Measurements from ENCODE around the gene KRT6C. TPM values are rescaled to one million over a fixed set of nuclear protein-coding genes. Genes with fewer than 3 reads are reported as not detected.

Gene KRT6C
- total RNA-seq, 3 donors from 2014 or later: not detected

DNA sequence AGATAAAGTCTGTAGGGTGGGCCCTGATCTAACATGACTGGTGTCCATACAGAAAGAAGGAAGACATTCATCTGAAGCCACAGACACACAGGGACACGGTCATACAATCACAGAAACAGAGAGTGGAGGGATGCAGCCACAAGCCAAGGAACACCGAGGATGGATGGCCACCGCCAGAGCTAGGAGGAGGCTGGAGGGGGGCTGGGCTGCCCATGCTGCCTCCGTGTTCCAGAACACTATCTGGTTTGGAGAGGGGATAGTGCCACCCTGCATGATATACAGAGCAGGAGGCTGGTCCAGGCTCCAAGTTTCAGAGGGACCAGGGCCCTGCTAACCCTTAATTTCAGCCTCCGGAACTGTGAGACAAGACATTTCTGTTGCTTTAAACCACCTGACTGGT is 48.1 kb downstream of the KRT6C start:
- no peaks in the 10 kb centered on the region for H3K4me1 Mint-ChIP-seq (ENCODE audit: low read depth)
- no peak for DNase-seq
- no peaks in the 10 kb centered on the region for H3K9me3 Mint-ChIP-seq
- ATAC-seq: no peak
- no peak overlapping the region for H3K4me3 Mint-ChIP-seq
- H3K27me3 Mint-ChIP-seq (ENCODE audit: low read depth): peaks cover 27% of the 10 kb centered on the region
- H3K36me3 Mint-ChIP-seq (ENCODE audit: insufficient read depth): no peaks in the 10 kb centered on the region

DNA sequence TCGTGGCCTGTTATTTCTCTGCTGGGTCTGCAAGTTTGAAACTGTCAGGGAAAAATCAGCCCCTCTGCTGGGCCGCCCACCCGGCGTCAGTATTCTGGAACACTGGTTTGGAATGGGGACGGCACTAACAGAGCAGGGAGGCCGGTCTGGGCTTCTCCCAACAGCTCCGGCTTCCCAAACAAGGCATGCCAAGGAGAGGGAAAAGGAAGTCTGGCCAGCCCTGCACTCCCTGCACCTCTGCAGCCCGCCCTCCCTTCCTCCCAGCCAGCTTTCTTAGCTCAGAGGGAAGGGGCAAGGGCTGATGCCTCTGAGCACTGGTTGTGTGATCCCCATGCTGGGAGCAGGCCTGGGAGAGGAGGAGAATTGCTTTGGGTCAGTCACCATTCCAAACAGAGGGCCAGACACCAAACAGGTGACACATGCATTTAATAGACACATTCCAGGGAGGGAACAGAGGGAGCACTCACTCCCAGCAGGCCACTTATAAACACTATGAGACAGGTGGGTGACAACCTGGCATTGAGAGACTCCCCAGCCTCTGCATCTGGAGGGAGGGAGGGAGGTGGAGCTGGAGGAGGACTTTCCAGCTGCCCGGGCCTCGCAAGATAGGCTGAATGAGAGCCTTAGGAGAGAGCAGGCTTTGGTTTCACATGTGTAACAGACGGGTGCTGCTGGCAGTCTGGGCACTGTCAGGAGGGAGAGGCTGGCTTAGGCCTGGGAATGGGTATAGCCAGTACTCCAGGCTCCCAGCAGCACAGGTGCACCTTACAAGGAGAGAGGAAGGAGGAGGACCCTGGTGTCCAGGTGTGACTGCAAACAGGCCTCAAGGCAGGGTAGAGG is 49.7 kb downstream of the KRT6C start:
- H3K4me3 Mint-ChIP-seq: no peak overlapping the region
- no peaks in the 10 kb centered on the region for H3K36me3 Mint-ChIP-seq (ENCODE audit: insufficient read depth)
- DNase-seq (no peak), ATAC-seq (no peak)
- H3K4me1 Mint-ChIP-seq (ENCODE audit: low read depth): no peaks in the 10 kb centered on the region
- no peaks in the 10 kb centered on the region for H3K9me3 Mint-ChIP-seq
- peaks cover 16% of the 10 kb centered on the region for H3K27me3 Mint-ChIP-seq (ENCODE audit: low read depth)

DNA sequence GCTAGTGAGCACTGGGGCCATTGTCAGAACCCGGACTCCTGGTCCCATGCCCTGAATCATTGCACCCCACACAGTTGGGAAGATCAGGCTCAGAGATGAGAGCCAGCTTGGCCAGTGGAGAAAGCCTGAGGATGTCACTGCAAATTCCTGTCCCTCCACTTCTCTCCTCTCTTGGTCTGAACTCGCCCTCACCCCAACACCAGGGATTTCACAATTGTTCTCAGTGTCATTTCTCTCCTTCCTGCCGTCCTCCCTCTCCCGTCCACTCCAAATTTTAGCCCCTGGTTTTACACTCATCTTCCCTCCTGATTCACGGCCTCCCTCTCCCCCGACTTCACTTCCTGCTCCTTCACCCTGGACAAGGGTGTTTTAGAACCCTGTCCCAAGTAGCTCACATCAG is 50.6 kb downstream of the KRT6C start:
- ATAC-seq (no peak), DNase-seq (no peak)
- Mint-ChIP-seq H3K9me3 (no peaks in the 10 kb centered on the region), H3K4me3 (no peak overlapping the region), H3K36me3 (ENCODE audit: insufficient read depth) (no peaks in the 10 kb centered on the region), H3K27me3 (ENCODE audit: low read depth) (peaks cover 15% of the 10 kb centered on the region), H3K4me1 (ENCODE audit: low read depth) (no peaks in the 10 kb centered on the region)

DNA sequence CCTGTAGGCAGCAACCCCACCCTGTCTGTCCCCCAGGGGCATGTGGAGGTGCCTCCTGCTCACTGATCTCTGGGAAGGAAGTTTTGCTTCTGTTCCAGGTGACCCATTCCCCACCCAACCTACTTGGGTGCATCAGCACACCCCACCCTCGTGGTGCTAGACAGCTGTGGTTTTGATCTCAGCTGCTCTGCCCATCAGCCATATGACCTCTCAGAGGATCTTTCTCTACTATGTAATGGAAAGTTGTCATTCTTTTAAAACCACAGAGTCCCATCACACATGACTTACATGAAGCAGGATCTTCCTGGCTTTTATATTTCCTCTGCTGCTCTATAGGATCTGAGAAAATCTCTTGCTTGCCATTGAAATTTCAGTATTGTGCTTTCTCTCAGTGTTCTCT is 53.9 kb downstream of the KRT6C start:
- Mint-ChIP-seq H3K36me3 (ENCODE audit: insufficient read depth) (no peaks in the 10 kb centered on the region), H3K4me3 (no peak overlapping the region), H3K9me3 (no peaks in the 10 kb centered on the region), H3K4me1 (ENCODE audit: low read depth) (no peaks in the 10 kb centered on the region), H3K27me3 (ENCODE audit: low read depth) (peaks cover 11% of the 10 kb centered on the region)
- no peak for DNase-seq
- ATAC-seq: no peak

DNA sequence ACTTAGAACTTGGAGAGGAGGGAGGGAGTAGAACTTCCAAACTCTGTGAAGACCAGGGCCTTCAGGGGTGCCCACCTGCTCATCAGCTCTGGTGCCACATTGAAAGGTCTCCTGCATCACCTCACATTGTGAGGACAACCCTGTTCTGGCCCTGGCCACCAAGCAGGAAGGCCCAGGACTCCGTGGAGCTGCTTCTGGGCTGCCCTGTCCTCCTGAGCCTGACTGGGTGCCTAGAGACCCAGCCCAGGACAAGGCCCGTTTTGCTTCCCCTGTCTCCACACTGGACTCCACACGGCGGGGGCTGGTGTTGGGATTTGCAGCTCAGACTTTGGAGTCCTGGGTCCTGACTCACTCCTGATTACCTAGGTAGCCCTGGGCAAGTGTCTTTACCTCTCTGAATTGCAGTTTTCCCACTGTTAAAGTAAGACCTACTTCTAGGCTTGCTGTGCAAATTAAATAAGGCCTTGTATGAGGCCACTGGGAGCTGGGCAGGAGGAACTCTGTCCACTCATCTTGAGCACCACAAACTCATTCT is 55.0 kb downstream of the KRT6C start:
- peaks cover 11% of the 10 kb centered on the region for H3K27me3 Mint-ChIP-seq (ENCODE audit: low read depth)
- no peaks in the 10 kb centered on the region for H3K9me3 Mint-ChIP-seq
- H3K4me1 Mint-ChIP-seq (ENCODE audit: low read depth): no peaks in the 10 kb centered on the region
- no peak overlapping the region for H3K4me3 Mint-ChIP-seq
- no peaks in the 10 kb centered on the region for H3K36me3 Mint-ChIP-seq (ENCODE audit: insufficient read depth)
- DNase-seq (no peak), ATAC-seq (no peak)

Other genes with a start within 250 kb of the KRT6C start
- 1 to 10 TPM; 1.2 to 2.1 (median 1.5) TPM for gene KRT7, start 240.6 kb downstream of the KRT6C start, total RNA-seq
- not detected for gene KRT86, start 199.2 kb downstream of the KRT6C start, total RNA-seq
- gene KRT81, start 182.3 kb downstream of the KRT6C start, total RNA-seq: under 1 TPM; 0.19 to 0.25 (median 0.24) TPM
- not detected for gene KRT83, start 152.4 kb downstream of the KRT6C start, total RNA-seq
- gene KRT85, start 106.3 kb downstream of the KRT6C start, total RNA-seq: not detected
- not detected for gene KRT84, start 88.2 kb downstream of the KRT6C start, total RNA-seq
- not detected for gene KRT82, start 67.5 kb downstream of the KRT6C start, total RNA-seq
- not detected for gene KRT75, start 39.4 kb downstream of the KRT6C start, total RNA-seq
- not detected for gene KRT6B, start 21.7 kb downstream of the KRT6C start, total RNA-seq
- gene KRT6A, start 19.5 kb upstream of the KRT6C start, total RNA-seq: not detected
- not detected for gene KRT5, start 46.6 kb upstream of the KRT6C start, total RNA-seq
- not detected for gene KRT71, start 79.3 kb upstream of the KRT6C start, total RNA-seq
- gene KRT74, start 100.0 kb upstream of the KRT6C start, total RNA-seq: not detected
- gene KRT72, start 127.7 kb upstream of the KRT6C start, total RNA-seq: under 1 TPM; 0.11 to 0.38 (median 0.20) TPM
- gene KRT73, start 144.8 kb upstream of the KRT6C start, total RNA-seq: under 1 TPM; 0.16 to 0.23 (median 0.22) TPM
- not detected for gene KRT2, start 178.4 kb upstream of the KRT6C start, total RNA-seq
- under 1 TPM in 1 of 3 donors, not detected in 2; 0.37 TPM for gene KRT1, start 206.6 kb upstream of the KRT6C start, total RNA-seq
- not detected for gene KRT77, start 229.7 kb upstream of the KRT6C start, total RNA-seq